WTC11 (cell line): ENCODE measurements around the gene EIF3F. TPM values are rescaled to one million over a fixed set of nuclear protein-coding genes. Genes with fewer than 3 reads are reported as not detected.

Experiments used
- ATAC-seq: fragments of 200-7000 bp; cut with Tn5 transposase; 2 replicates; pipeline ENCODE4 v1.10.0; 2021; ENCODE audit warnings: mild to moderate bottlenecking, moderate library complexity
- CTCF ChIA-PET: fragments of 300-600 bp; sonication (Branson Sonifier 250); formaldehyde crosslinking; loops from one replicate; lab custom pipeline; 2021; ENCODE audit warnings: antibody characterized with exemption; lab: Charles Lee
- POLR2A ChIA-PET: fragments of 350-600 bp; sonication (Branson Sonifier 250); formaldehyde crosslinking; loops from one replicate; lab custom pipeline; 2021; ENCODE audit warnings: antibody characterized with exemption; lab: Charles Lee
- DNase-seq: peaks from one replicate; pipeline ENCODE4 v3.0.0; 2021; ENCODE audit warnings: low spot score
- H3K27ac Mint-ChIP-seq: 2 replicates; pipeline ENCODE4 v1.8.0; 2021; ENCODE audit warnings: mixed read lengths
- H3K27me3 Mint-ChIP-seq: 2 replicates; pipeline ENCODE4 v1.8.0; 2021; ENCODE audit warnings: low read depth, mild to moderate bottlenecking, moderate library complexity, mixed read lengths
- H3K36me3 Mint-ChIP-seq: 2 replicates; pipeline ENCODE4 v1.8.0; 2021; ENCODE audit warnings: mixed read lengths
- H3K4me1 Mint-ChIP-seq: 2 replicates; pipeline ENCODE4 v1.8.0; 2022; ENCODE audit warnings: mixed read lengths
- H3K4me3 Mint-ChIP-seq: 2 replicates; pipeline ENCODE4 v1.8.0; 2021; ENCODE audit warnings: mild to moderate bottlenecking, moderate library complexity, mixed read lengths
- H3K9me3 Mint-ChIP-seq: 2 replicates; pipeline ENCODE4 v1.8.0; 2021; ENCODE audit warnings: mixed read lengths
- ELF4 ChIP-seq: sonication (generic); formaldehyde crosslinking; IDR thresholded peaks from 2 replicates; pipeline ENCODE4 v1.8.1; 2022; ENCODE audit warnings: low read depth, mild to moderate bottlenecking, moderate library complexity, missing genetic modification reagents
- ESRRA ChIP-seq: sonication (generic); formaldehyde crosslinking; IDR thresholded peaks from 2 replicates; pipeline ENCODE4 v1.8.1; 2022; ENCODE audit warnings: mild to moderate bottlenecking, missing genetic modification reagents, borderline replicate concordance
- GRHL2 ChIP-seq: fragments of 250-450 bp; sonication (Bioruptor Pico); IDR thresholded peaks from 2 replicates; pipeline ENCODE4 v1.8.0; 2022; ENCODE audit warnings: mild to moderate bottlenecking, moderate library complexity; ENCODE audit not compliant: insufficient replicate concordance, severe bottlenecking
- JAZF1 ChIP-seq: fragments of 250-450 bp; sonication (Bioruptor Pico); IDR thresholded peaks from 2 replicates; pipeline ENCODE4 v1.9.0; 2021; ENCODE audit warnings: moderate library complexity, mild to moderate bottlenecking, inconsistent platforms
- KAT7 ChIP-seq: sonication (generic); formaldehyde crosslinking; IDR thresholded peaks from 2 replicates; pipeline ENCODE4 v1.8.1; 2023; ENCODE audit warnings: missing genetic modification reagents, mild to moderate bottlenecking, borderline replicate concordance
- NR1H2 ChIP-seq: sonication (generic); formaldehyde crosslinking; IDR thresholded peaks from 2 replicates; pipeline ENCODE4 v1.9.0; 2021; ENCODE audit warnings: mild to moderate bottlenecking, moderate library complexity, missing genetic modification reagents
- NR2C2 ChIP-seq: sonication (generic); formaldehyde crosslinking; IDR thresholded peaks from 2 replicates; pipeline ENCODE4 v1.8.0; 2022; ENCODE audit warnings: mild to moderate bottlenecking, missing genetic modification reagents
- OVOL2 ChIP-seq: fragments of 250-450 bp; sonication (Bioruptor Pico); IDR thresholded peaks from 2 replicates; pipeline ENCODE4 v1.9.0; 2021; ENCODE audit warnings: mild to moderate bottlenecking, borderline replicate concordance
- SOX15 ChIP-seq: fragments of 250-450 bp; sonication (Bioruptor Pico); IDR thresholded peaks from 2 replicates; pipeline ENCODE4 v1.9.0; 2021; ENCODE audit warnings: mild to moderate bottlenecking
- total RNA-seq: library from RNA; stranded (reverse); gene quantifications from 3 replicates; pipeline ENCODE4 v1.2.3, GENCODE V29; 2021
- TF ChIP-seq, protein P1 (sequence below): sonication (generic); formaldehyde crosslinking; IDR thresholded peaks from 2 replicates; pipeline ENCODE4 v1.8.0; 2022; ENCODE audit warnings: missing genetic modification reagents
- TF ChIP-seq, protein P2 (sequence below): sonication (generic); formaldehyde crosslinking; IDR thresholded peaks from 2 replicates; pipeline ENCODE4 v1.8.0; 2023; ENCODE audit warnings: missing genetic modification reagents
- TF ChIP-seq, protein P3 (sequence below): sonication (generic); formaldehyde crosslinking; IDR thresholded peaks from 2 replicates; pipeline ENCODE4 v1.8.0; 2023; ENCODE audit warnings: mild to moderate bottlenecking, missing genetic modification reagents
- TF ChIP-seq, protein P4 (sequence below): sonication (generic); formaldehyde crosslinking; conservative IDR thresholded peaks from 2 replicates; pipeline ENCODE4 v1.8.1; 2022; ENCODE audit warnings: mild to moderate bottlenecking, missing genetic modification reagents
- TF ChIP-seq, protein P5 (sequence below): fragments of 250-450 bp; sonication (Bioruptor Pico); IDR thresholded peaks from 2 replicates; pipeline ENCODE4 v1.9.0; 2021; ENCODE audit warnings: mild to moderate bottlenecking, borderline replicate concordance
- TF ChIP-seq, protein P6 (sequence below): fragments of 250-450 bp; sonication (Bioruptor Pico); IDR thresholded peaks from 2 replicates; pipeline ENCODE4 v1.9.0; 2021; ENCODE audit warnings: moderate library complexity, mild to moderate bottlenecking, inconsistent platforms, borderline replicate concordance
- TF ChIP-seq, protein P7 (sequence below): sonication (generic); formaldehyde crosslinking; IDR thresholded peaks from 2 replicates; pipeline ENCODE4 v1.8.1; 2022; ENCODE audit warnings: mild to moderate bottlenecking, missing genetic modification reagents, moderate library complexity, borderline replicate concordance
- TF ChIP-seq, protein P8 (sequence below): fragments of 250-450 bp; sonication (Bioruptor Pico); conservative IDR thresholded peaks from 2 replicates; pipeline ENCODE4 v1.9.0; 2021; ENCODE audit warnings: mild to moderate bottlenecking
- TF ChIP-seq, protein P9 (sequence below): sonication (generic); formaldehyde crosslinking; IDR thresholded peaks from 2 replicates; pipeline ENCODE4 v1.8.1; 2023; ENCODE audit warnings: mild to moderate bottlenecking, missing genetic modification reagents

The EIF3F gene
- total RNA-seq, 1 experiment from 2014 or later: 356 TPM

DNA sequence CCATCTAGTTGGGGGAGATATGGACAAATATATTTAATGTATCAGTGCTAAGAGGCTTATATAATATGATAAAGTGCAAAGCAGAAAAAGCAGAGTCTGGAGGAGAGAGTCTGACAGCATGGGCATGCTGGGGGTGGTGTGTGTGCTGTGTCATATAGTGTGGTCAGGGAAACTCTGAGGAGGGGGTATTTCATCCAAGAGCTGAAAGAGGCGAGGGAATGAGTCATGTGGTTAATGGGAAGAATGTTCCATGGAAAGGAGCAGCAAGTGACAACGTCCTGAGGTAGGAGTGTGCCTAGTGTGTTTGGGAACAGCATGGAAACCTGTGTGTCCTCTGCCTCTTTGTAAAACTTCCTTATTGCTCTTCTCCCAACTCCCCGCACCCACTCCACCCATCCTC, 38.0 kb downstream of the EIF3F start:
- Mint-ChIP-seq H3K36me3 (no peaks in the 10 kb centered on the region), H3K27ac (no peak overlapping the region), H3K27me3 (peaks cover 28% of the 10 kb centered on the region; the same call in 1 of the 2 replicates), H3K4me1 (peaks cover 4% of the 10 kb centered on the region), H3K9me3 (no peaks in the 10 kb centered on the region), H3K4me3 (no peak overlapping the region)
- no peak for ATAC-seq
- no peak for DNase-seq
- no peak for TF ChIP-seq OVOL2
- TF ChIP-seq, protein P1, sequence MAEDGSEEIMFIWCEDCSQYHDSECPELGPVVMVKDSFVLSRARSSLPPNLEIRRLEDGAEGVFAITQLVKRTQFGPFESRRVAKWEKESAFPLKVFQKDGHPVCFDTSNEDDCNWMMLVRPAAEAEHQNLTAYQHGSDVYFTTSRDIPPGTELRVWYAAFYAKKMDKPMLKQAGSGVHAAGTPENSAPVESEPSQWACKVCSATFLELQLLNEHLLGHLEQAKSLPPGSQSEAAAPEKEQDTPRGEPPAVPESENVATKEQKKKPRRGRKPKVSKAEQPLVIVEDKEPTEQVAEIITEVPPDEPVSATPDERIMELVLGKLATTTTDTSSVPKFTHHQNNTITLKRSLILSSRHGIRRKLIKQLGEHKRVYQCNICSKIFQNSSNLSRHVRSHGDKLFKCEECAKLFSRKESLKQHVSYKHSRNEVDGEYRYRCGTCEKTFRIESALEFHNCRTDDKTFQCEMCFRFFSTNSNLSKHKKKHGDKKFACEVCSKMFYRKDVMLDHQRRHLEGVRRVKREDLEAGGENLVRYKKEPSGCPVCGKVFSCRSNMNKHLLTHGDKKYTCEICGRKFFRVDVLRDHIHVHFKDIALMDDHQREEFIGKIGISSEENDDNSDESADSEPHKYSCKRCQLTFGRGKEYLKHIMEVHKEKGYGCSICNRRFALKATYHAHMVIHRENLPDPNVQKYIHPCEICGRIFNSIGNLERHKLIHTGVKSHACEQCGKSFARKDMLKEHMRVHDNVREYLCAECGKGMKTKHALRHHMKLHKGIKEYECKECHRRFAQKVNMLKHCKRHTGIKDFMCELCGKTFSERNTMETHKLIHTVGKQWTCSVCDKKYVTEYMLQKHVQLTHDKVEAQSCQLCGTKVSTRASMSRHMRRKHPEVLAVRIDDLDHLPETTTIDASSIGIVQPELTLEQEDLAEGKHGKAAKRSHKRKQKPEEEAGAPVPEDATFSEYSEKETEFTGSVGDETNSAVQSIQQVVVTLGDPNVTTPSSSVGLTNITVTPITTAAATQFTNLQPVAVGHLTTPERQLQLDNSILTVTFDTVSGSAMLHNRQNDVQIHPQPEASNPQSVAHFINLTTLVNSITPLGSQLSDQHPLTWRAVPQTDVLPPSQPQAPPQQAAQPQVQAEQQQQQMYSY (CRISPR knock-in tag): no peak
- TF ChIP-seq KAT7 (CRISPR knock-in tag): no peak
- TF ChIP-seq, protein P2, sequence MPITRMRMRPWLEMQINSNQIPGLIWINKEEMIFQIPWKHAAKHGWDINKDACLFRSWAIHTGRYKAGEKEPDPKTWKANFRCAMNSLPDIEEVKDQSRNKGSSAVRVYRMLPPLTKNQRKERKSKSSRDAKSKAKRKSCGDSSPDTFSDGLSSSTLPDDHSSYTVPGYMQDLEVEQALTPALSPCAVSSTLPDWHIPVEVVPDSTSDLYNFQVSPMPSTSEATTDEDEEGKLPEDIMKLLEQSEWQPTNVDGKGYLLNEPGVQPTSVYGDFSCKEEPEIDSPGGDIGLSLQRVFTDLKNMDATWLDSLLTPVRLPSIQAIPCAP (CRISPR knock-in tag): no peak
- TF ChIP-seq, protein P3, sequence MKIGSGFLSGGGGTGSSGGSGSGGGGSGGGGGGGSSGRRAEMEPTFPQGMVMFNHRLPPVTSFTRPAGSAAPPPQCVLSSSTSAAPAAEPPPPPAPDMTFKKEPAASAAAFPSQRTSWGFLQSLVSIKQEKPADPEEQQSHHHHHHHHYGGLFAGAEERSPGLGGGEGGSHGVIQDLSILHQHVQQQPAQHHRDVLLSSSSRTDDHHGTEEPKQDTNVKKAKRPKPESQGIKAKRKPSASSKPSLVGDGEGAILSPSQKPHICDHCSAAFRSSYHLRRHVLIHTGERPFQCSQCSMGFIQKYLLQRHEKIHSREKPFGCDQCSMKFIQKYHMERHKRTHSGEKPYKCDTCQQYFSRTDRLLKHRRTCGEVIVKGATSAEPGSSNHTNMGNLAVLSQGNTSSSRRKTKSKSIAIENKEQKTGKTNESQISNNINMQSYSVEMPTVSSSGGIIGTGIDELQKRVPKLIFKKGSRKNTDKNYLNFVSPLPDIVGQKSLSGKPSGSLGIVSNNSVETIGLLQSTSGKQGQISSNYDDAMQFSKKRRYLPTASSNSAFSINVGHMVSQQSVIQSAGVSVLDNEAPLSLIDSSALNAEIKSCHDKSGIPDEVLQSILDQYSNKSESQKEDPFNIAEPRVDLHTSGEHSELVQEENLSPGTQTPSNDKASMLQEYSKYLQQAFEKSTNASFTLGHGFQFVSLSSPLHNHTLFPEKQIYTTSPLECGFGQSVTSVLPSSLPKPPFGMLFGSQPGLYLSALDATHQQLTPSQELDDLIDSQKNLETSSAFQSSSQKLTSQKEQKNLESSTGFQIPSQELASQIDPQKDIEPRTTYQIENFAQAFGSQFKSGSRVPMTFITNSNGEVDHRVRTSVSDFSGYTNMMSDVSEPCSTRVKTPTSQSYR (CRISPR knock-in tag): no peak
- no peak for TF ChIP-seq GRHL2 (CRISPR knock-in tag)
- TF ChIP-seq, protein P4, sequence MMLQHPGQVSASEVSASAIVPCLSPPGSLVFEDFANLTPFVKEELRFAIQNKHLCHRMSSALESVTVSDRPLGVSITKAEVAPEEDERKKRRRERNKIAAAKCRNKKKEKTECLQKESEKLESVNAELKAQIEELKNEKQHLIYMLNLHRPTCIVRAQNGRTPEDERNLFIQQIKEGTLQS (CRISPR knock-in tag): no peak
- no peak for TF ChIP-seq JAZF1 (CRISPR knock-in tag)
- TF ChIP-seq, protein P5, sequence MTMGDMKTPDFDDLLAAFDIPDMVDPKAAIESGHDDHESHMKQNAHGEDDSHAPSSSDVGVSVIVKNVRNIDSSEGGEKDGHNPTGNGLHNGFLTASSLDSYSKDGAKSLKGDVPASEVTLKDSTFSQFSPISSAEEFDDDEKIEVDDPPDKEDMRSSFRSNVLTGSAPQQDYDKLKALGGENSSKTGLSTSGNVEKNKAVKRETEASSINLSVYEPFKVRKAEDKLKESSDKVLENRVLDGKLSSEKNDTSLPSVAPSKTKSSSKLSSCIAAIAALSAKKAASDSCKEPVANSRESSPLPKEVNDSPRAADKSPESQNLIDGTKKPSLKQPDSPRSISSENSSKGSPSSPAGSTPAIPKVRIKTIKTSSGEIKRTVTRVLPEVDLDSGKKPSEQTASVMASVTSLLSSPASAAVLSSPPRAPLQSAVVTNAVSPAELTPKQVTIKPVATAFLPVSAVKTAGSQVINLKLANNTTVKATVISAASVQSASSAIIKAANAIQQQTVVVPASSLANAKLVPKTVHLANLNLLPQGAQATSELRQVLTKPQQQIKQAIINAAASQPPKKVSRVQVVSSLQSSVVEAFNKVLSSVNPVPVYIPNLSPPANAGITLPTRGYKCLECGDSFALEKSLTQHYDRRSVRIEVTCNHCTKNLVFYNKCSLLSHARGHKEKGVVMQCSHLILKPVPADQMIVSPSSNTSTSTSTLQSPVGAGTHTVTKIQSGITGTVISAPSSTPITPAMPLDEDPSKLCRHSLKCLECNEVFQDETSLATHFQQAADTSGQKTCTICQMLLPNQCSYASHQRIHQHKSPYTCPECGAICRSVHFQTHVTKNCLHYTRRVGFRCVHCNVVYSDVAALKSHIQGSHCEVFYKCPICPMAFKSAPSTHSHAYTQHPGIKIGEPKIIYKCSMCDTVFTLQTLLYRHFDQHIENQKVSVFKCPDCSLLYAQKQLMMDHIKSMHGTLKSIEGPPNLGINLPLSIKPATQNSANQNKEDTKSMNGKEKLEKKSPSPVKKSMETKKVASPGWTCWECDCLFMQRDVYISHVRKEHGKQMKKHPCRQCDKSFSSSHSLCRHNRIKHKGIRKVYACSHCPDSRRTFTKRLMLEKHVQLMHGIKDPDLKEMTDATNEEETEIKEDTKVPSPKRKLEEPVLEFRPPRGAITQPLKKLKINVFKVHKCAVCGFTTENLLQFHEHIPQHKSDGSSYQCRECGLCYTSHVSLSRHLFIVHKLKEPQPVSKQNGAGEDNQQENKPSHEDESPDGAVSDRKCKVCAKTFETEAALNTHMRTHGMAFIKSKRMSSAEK (CRISPR knock-in tag): no peak
- no peak for TF ChIP-seq ELF4 (CRISPR knock-in tag)
- TF ChIP-seq SOX15: no peak
- no peak for TF ChIP-seq NR2C2
- TF ChIP-seq, protein P6, sequence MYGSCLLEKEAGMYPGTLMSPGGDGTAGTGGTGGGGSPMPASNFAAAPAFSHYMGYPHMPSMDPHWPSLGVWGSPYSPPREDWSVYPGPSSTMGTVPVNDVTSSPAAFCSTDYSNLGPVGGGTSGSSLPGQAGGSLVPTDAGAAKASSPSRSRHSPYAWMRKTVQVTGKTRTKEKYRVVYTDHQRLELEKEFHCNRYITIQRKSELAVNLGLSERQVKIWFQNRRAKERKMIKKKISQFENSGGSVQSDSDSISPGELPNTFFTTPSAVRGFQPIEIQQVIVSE (CRISPR knock-in tag): no peak
- no peak for TF ChIP-seq ESRRA (CRISPR knock-in tag)
- TF ChIP-seq, protein P7, sequence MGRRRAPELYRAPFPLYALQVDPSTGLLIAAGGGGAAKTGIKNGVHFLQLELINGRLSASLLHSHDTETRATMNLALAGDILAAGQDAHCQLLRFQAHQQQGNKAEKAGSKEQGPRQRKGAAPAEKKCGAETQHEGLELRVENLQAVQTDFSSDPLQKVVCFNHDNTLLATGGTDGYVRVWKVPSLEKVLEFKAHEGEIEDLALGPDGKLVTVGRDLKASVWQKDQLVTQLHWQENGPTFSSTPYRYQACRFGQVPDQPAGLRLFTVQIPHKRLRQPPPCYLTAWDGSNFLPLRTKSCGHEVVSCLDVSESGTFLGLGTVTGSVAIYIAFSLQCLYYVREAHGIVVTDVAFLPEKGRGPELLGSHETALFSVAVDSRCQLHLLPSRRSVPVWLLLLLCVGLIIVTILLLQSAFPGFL (CRISPR knock-in tag): no peak
- TF ChIP-seq NR1H2 (CRISPR knock-in tag): no peak
- TF ChIP-seq, protein P8, sequence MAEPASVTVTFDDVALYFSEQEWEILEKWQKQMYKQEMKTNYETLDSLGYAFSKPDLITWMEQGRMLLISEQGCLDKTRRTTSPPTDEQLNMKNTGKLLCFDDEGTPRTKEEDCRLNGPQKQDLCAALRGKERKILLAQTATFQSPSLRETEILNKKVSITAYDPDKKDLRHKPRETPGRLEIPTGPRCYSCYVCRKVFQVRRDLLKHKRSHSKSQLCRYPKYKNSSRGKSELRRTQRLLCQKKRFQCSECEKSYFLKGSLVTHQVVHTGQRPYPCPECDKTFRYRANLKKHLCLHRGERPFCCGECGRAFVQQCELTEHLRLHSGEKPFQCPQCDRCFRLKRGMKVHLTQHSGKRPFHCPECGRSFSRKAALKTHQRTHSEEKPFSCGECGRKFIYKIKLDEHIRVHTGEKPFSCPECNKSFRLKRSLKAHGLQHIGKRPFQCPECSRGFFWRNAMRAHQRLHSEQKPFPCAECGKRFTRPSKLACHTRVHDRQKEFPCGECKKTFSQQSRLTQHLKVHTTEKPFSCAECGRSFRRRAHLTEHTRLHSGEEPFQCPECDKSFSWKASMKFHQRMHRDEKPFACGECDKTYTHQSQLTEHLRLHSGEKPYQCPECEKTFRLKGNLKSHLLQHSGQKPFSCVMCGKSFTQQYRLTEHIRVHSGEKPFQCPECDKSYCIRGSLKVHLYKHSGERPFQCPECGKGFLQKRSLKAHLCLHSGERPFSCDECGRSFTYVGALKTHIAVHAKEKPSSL (CRISPR knock-in tag): no peak
- TF ChIP-seq, protein P9, sequence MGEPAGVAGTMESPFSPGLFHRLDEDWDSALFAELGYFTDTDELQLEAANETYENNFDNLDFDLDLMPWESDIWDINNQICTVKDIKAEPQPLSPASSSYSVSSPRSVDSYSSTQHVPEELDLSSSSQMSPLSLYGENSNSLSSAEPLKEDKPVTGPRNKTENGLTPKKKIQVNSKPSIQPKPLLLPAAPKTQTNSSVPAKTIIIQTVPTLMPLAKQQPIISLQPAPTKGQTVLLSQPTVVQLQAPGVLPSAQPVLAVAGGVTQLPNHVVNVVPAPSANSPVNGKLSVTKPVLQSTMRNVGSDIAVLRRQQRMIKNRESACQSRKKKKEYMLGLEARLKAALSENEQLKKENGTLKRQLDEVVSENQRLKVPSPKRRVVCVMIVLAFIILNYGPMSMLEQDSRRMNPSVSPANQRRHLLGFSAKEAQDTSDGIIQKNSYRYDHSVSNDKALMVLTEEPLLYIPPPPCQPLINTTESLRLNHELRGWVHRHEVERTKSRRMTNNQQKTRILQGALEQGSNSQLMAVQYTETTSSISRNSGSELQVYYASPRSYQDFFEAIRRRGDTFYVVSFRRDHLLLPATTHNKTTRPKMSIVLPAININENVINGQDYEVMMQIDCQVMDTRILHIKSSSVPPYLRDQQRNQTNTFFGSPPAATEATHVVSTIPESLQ (CRISPR knock-in tag): no peak
- POLR2A ChIA-PET: no interaction called here
- CTCF ChIA-PET: interaction anchor here (1.3 to 2.4 kb wide), 2 partner anchors 8 to 65 kb away, joined by 4 to 11 read pairs; no protein-coding TSS in a partner anchor
